HL-60/S4 treated with phorbol 12-myristate 13-acetate at 8.2 ng/mL for 4 days and 3 days (cell line): ENCODE results near the gene RPP25L.

Experiments
- in situ Hi-C: fragments of 300-500 bp; cut with MboI; formaldehyde crosslinking; loops from 2 replicates; pipeline ENCODE4 v1.15.0; 2022; ENCODE audit warnings: low sequenced_read_pairs

The RPP25L gene

GRCh38 chr9:34588671-34589635, 22.9 kb downstream of the RPP25L start:
- in situ Hi-C loops, result no loop called here

- in situ Hi-C loops, result no loop called here
Measured at GRCh38 chr9:34587271-34587670, 24.6 kb downstream of the RPP25L start.

GRCh38 chr9:34585946-34586669, 25.8 kb downstream of the RPP25L start:
- in situ Hi-C loops, result no loop called here

GRCh38 chr9:34584970-34585369, 26.9 kb downstream of the RPP25L start:
- in situ Hi-C loops, result no loop called here

- in situ Hi-C loops, result no loop called here
Measured at GRCh38 chr9:34582787-34583186, 29.1 kb downstream of the RPP25L start.

GRCh38 chr9:34581318-34581717, 30.6 kb downstream of the RPP25L start:
- in situ Hi-C loops, result no loop called here

GRCh38 chr9:34580358-34580757, 31.5 kb downstream of the RPP25L start:
- in situ Hi-C loops, result no loop called here

GRCh38 chr9:34579808-34580163, 32.1 kb downstream of the RPP25L start:
- in situ Hi-C loops, result no loop called here

GRCh38 chr9:34579104-34579807, 32.6 kb downstream of the RPP25L start:
- in situ Hi-C loops, result no loop called here

- in situ Hi-C loops, result no loop called here
Measured at GRCh38 chr9:34578241-34579103, 33.4 kb downstream of the RPP25L start.

- in situ Hi-C loops, result no loop called here
Measured at GRCh38 chr9:34577400-34578240, 34.3 kb downstream of the RPP25L start.

- in situ Hi-C loops, result no loop called here
Measured at GRCh38 chr9:34576597-34577399, 35.1 kb downstream of the RPP25L start.

- in situ Hi-C loops, result no loop called here
Measured at GRCh38 chr9:34575862-34576596, 35.9 kb downstream of the RPP25L start.

GRCh38 chr9:34575241-34575640, 36.7 kb downstream of the RPP25L start:
- in situ Hi-C loops, result no loop called here

GRCh38 chr9:34574571-34574970, 37.3 kb downstream of the RPP25L start:
- in situ Hi-C loops, result no loop called here

- in situ Hi-C loops, result no loop called here
Measured at GRCh38 chr9:34573599-34574325, 38.1 kb downstream of the RPP25L start.

GRCh38 chr9:34572628-34573027, 39.3 kb downstream of the RPP25L start:
- in situ Hi-C loops, result no loop called here
